NCI-H2227 treated with DMSO at 0.1 percent for 48 hours (cell line): ENCODE results near the gene FRMD8.
A peak's percentile ranks its signal among the peaks of the same experiment; 100 is the strongest.

ENCODE experiments used
- DNase-seq: peaks from one replicate; lab custom pipeline; 2025; lab: John Stamatoyannopoulos, UW

The FRMD8 gene

GRCh38 chr11:65375012-65375411 is 11.4 kb upstream of the FRMD8 start:
- DNase-seq, result no peak

DNA sequence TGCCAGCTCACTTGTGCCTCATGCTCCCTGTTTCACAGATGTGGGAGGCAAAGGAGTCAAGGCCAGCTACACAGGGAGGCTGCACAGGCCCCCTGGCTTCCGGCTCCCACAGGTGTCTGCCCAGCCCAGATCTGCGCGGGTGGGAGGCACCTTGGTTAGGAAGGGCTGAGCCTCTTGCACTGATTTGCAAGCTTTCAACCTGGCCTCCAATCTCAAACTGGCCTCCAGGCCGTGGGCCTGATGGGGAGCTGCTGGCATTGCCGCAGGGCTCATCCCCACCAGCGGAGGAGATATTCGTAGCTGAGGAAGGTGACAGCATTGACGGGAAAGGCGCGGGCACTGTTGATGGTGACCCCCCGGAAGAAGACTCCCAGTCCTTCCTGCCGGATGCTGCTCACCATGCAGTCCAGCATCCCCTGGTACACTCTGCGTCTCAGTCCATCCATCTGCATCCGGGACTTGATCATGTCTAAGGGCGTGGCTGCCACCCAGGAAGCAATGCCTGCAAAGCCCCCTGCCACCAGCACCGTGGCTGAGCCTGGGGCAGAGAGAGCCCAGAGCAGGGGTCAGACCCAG is 10.2 kb upstream of the FRMD8 start:
- DNase-seq, result no peak

GRCh38 chr11:65377036-65377435 is 9.4 kb upstream of the FRMD8 start:
- DNase-seq, result no peak

DNA sequence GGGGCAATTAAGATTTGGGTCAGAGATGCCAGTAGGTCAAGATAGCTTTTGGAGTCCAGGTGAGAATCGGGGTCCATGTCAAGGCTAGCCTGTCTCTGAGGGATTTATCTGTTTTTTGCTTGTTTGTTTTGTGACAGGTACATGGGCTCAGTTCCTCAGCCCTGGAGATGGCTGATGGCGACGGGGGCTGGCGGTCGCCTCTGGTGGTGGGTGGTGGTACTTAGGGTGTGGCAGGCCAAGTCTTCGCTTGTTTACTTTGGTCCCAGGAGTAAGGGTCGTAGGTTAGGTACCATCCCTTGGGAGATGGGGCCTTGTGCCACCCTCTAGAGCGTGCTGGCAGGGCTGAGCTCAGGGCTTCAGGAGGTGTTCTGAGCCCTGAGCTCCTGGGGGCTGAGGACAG is 8.7 kb upstream of the FRMD8 start:
- DNase-seq, result no peak

GRCh38 chr11:65378208-65378927 is 8.1 kb upstream of the FRMD8 start:
- DNase-seq, result no peak

- DNase-seq, result no peak
These were observed 7.4 kb upstream of the FRMD8 start for GRCh38 chr11:65378928-65379638.

GRCh38 chr11:65379698-65380459 is 6.6 kb upstream of the FRMD8 start:
- DNase-seq, result no peak

- no peak for DNase-seq
These were observed 5.8 kb upstream of the FRMD8 start for GRCh38 chr11:65380460-65381119.

DNA sequence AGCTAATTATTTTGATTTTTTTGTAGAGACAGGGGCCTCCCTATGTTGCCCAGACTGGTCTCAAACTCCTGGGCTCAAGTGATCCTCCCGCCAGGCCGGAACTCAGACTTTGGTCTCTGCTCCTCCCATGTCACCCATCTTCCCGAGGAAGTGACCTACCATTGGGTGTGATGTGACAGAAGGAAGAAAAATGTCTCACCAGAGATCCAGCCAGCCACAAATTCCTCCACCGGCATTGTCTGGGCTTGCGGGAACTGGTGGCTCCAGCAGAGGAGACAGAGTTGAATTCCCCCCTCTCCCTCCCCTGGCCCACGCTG is 4.8 kb upstream of the FRMD8 start:
- DNase-seq, result no peak

DNA sequence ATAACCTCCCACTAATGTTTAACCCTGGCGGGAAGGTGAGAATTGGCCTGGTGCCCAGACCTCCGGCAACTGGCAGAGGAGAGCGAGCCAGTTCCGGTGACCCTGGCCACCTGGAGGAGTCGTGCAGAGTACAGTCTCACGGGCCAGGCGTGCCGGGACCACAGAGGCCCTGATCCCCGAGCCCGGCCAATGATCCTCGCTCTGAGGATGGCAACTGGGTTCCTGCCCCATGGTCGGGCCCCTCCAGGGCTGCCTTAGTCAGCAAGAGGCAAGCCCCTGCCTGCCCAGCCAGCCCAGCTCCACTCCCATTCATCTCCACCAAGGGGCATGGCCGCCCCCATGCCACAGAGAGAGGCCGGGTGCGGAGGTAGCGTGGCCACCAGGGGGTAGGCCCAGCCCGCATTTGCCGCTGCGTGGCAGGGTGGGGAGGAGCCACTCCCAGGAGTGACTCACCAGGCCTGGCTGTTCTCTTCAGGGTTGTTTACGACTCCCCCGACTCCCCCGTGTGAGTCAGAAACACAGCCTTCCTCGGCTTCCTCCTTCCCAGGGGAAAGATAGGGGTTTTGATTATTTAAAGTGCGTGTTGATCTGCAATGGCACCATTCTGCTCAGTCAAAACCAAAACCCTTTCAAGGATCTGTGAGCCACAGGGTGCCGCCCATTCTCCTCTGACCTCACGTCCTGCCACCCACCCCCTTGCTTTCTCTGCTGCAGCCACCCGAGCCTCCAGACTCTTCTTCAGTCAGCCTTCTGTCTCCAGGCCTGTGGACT is 4.2 kb upstream of the FRMD8 start, which contains the start of gene SLC25A45:
TSS of gene SLC25A45 (minus strand) at position 614 of the 771 bp plus-strand sequence. CDS start 695 bp downstream, outside the sequence.
- DNase-seq, result peak; percentile 47

DNA sequence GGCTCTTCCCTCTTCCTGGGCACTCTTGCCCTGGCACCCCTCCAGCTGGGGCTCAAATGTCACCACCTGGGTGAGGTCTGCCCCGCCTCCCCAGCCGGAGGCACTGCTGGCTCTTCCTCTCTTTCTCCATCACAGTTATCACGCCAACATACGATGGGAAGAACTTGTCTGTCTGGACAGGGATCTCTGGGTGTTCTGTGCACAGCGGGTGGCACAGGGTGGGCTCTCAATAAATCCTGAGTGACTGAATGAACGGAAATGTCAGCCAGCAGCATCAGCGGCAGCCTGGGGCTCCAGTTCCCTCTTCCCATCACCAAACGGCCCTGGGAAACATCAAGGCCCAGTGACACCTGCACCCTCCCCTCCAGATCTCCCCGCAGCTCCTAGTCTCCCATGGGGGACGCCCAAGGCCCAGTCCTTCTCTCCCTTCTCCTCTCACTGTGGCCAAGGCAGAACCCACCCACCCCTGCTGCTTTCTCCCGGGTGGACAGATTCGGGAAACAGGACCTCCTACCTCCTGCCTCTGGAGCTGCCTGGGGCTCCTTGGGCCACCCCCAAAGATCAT is 3.6 kb upstream of the FRMD8 start:
- no peak for DNase-seq

DNA sequence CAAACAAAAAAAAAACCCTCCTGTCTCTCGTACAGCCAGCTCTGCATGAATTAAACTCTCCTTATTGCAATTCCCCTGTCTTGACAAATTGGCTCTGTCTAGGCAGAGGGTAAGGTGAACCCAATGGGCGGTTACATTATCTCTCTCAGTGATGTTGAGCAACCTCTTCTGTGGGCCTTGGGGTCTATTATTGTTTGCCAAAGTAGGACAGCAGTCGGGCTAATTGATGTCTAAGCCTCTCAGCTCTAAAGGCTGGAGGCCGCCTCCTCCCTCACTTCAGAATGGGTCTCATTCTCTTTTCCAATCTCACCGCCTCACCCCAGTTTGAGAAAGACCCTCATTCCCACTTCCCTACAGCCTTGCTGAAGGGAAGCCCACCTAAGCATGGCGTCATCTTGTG is 2.7 kb upstream of the FRMD8 start:
- peak; percentile 30 for DNase-seq

DNA sequence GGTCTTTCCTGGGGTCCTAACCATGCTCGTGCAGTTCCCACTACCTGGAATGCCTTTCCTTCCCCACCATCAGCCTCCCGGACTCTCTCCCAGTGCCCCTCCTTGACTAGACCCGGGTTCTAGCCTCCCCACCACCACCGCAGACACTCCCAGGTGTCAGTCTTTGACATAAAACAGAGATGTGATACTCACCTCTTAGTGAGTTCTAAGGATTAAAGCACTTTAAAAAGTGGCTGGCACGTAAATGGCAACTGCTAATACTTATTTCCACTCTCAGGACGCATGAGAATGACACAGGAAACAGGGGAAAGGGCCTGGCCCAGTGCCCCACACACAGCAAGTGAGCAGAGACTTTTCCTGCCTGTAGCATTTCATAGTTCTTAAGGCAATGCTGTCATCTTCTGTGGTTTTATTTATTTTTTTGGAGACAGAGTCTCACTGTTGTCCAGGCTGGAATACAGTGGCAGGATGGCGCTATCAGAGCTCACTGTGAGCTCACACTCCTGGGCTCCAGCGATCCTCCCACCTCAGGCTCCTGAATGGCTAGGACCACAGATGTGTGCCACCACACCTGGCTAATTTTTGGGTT is 2.0 kb upstream of the FRMD8 start:
- DNase-seq, result no peak

GRCh38 chr11:65388731-65389130 is 2.3 kb downstream of the FRMD8 start:
- no peak for DNase-seq

- DNase-seq, result no peak
These were observed 3.0 kb downstream of the FRMD8 start for GRCh38 chr11:65389294-65389980.

- no peak for DNase-seq
These were observed 3.9 kb downstream of the FRMD8 start for GRCh38 chr11:65390099-65390941.

GRCh38 chr11:65390996-65391395 is 4.6 kb downstream of the FRMD8 start:
- DNase-seq, result no peak

- DNase-seq, result no peak
These were observed 5.9 kb downstream of the FRMD8 start for GRCh38 chr11:65392186-65392829.

DNA sequence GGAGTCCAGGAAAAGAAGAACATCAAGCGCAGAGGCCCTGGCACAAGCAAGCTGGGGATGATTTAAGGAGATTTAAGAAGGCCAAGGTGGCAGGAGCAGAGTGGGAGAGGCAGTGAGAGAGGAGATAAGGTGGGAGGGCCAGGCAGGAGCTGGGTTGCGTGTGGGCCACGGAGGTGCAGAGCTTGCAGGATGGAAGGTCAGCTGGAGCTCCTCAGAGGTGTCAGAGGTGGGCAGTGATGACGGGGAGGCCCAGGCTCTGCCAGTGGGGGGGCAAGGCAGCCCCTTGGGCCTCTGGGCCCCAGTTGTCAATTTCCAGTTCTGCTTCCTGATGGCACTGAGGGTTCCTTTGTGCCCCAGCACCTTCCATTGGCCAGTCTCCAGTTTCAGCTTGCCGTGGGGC is 6.5 kb downstream of the FRMD8 start:
- no peak for DNase-seq
